Measurements from ENCODE around the gene RBFOX2. TPM values are rescaled to one million over a fixed set of nuclear protein-coding genes. Genes with fewer than 3 reads are reported as not detected.

The RBFOX2 gene
- total and polyA plus RNA-seq, 2 of the 8 experiments (the other 6 are each of a cell fraction or from before 2014, with no cell fraction given): 121 to 122 TPM

DNA sequence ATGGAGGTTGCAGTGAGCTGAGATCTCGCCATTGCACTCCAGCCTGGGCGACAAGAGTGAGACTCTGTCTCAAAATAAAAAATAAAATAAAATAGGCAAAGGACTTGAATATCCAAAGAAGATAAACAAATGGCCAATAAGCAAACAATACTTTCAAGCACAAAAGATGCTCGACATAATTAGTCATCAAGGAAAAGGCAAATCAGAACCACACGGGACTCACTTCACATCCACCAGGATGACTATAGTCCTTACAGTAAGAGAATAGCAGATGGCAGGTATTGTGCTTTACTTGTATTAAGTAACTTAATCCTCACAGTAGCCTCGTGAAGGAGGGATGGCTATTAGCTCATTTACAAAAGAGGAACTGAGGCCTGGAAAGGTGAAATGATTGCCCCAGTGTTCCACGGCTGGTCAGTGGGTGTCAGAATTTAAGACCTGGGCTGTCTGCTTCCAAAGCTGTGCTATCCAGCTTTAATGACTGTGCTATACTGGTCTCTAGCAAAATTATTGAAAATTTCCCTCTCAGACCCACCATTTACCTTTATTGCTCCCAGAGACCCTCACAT is 40.2 kb upstream of the RBFOX2 start:
- Histone ChIP-seq H2BK15ac (ENCODE audit: low read length) (no peak overlapping the region; the same call in 1 of the 2 replicates), H3K4me3 (ENCODE audit: extremely low read depth in 1 of 4, insufficient read depth in 2 of 4, low read depth in 3 of 4, low read length in 4 of 4) (no peak overlapping the region), H2BK5ac (ENCODE audit: low read depth, low read length) (no peak overlapping the region), H3K9ac (replicated peaks in 1 of 4; ENCODE audit: extremely low read depth in 1 of 4, low read depth in 3 of 4, low read length in 3 of 4) (no peak overlapping the region), H3K79me2 (ENCODE audit: control insufficient read depth in 1 of 2, insufficient read depth in 2 of 2, low read length in 2 of 2) (no peaks in the 10 kb centered on the region), H3K79me1 (ENCODE audit: low read depth, low read length) (no peaks in the 10 kb centered on the region), H3K23ac (ENCODE audit: insufficient read length) (no peak overlapping the region), H3K27me3 (replicated peaks in 1 of 4; ENCODE audit: control insufficient read depth in 3 of 4, extremely low read depth in 1 of 4, insufficient read depth in 3 of 4, low read length in 3 of 4) (peaks cover 0 to 4% (median 0%) of the 10 kb centered on the region in 4 experiments; a peak in 1 of 7 replicates), H2AK5ac (ENCODE audit: low read depth, low read length) (no peak overlapping the region), H3K9me3 (ENCODE audit: insufficient read depth in 2 of 2, low read depth in 1 of 2, low read length in 1 of 2) (no peaks in the 10 kb centered on the region), H3K56ac (replicated peaks; ENCODE audit: insufficient read length, low read depth, low read length) (no peak overlapping the region), H3K4me1 (replicated peaks in 1 of 4; ENCODE audit: control insufficient read depth in 3 of 4, insufficient read depth in 4 of 4, low read length in 3 of 4) (peaks cover 0 to 5% (median 3%) of the 10 kb centered on the region in 4 experiments; a peak in 4 of 7 replicates), H3K23me2 (ENCODE audit: low read depth, low read length) (no peaks in the 10 kb centered on the region), H3K14ac (ENCODE audit: insufficient read length) (no peak overlapping the region), H3K4me2 (ENCODE audit: insufficient read depth in 1 of 2, low read depth in 2 of 2, low read length in 2 of 2) (no peak overlapping the region), H3K4ac (replicated peaks; ENCODE audit: insufficient read length, low read depth, low read length) (no peak overlapping the region), H2BK120ac (replicated peaks; ENCODE audit: low read depth, low read length) (no peak overlapping the region), H4K20me1 (replicated peaks in 1 of 2; ENCODE audit: control insufficient read depth in 1 of 2, insufficient read depth in 2 of 2, low read length in 2 of 2) (no peaks in the 10 kb centered on the region), H2AFZ (ENCODE audit: low read length) (no peak overlapping the region), H3K27ac (ENCODE audit: low read depth, low read length) (no peak overlapping the region), H3K18ac (ENCODE audit: extremely low read depth, low read length) (no peak overlapping the region), H4K5ac (ENCODE audit: insufficient read length, low read depth, low read length) (no peak overlapping the region), H2BK12ac (ENCODE audit: low read depth, low read length) (no peak overlapping the region), H2BK20ac (ENCODE audit: low read length) (no peak overlapping the region), H3K36me3 (ENCODE audit: control insufficient read depth in 2 of 4, insufficient read depth in 4 of 4, low read length in 3 of 4) (no peaks in the 10 kb centered on the region), H4K8ac (ENCODE audit: extremely low read depth, insufficient read depth, low read length) (no peak overlapping the region), H4K91ac (replicated peaks; ENCODE audit: insufficient read length, low read length) (no peak overlapping the region)
- ChIA-PET POLR2A (ENCODE audit: partially characterized antibody) (interaction anchor here (0.9 kb wide), 1 partner anchor 12 kb away, joined by 3 read pairs; no protein-coding TSS in a partner anchor), CTCF (ENCODE audit: partially characterized antibody) (interaction anchor here (0.6 to 4.6 kb wide), 5 partner anchors 7 to 226 kb away, joined by 3 to 27 read pairs (median 4); no protein-coding TSS in a partner anchor)
- no peak for DNase-seq (ENCODE audit: low read depth in 1 of 2, low spot score in 2 of 2)
- TF ChIP-seq KDM4A (IDR thresholded peaks at IDR 0.05; ENCODE audit: low read depth, low read length, severe bottlenecking): no peak
- 90% methylated on average over 6 of the region's 6 CpGs; no CpG with 5 or more reads in 1 of the 2 experiments for WGBS, 2 experiments (ENCODE audit: extremely low coverage in 1 of 2, insufficient coverage in 1 of 2, insufficient read length in 1 of 2, insufficient replicate concordance in 2 of 2, low coverage in 1 of 2, low lambda C conversion rate in 2 of 2, missing lambda C conversion rate in 1 of 2)
- no peak for FAIRE-seq

Measured in H1 (cell line).